Vagina (tissue), 2 donors: ENCODE measurements around the gene DMD. TPM values are rescaled to one million over a fixed set of nuclear protein-coding genes. Genes with fewer than 3 reads are reported as not detected.
"Not testable (repeated sequence)": the region's sequence is repeated elsewhere in the genome, so short reads cannot be mapped to it uniquely, and the experiment has no call there.

ENCODE experiments used
- DNase-seq, 2 donors: peaks; one replicate each; pipeline ENCODE4 v3.0.0-alpha.2; 2017; ENCODE audit errors: extremely low spot score in 2 of 2
- H3K27ac ChIP-seq: fragments of 200-600 bp; sonication (generic); one replicate; pipeline ENCODE4 v1.5.1; 2019
- H3K27me3 ChIP-seq: fragments of 200-600 bp; sonication (generic); one replicate; pipeline ENCODE4 v1.5.1; 2019
- H3K36me3 ChIP-seq, 2 donors: fragments of 200-600 bp; sonication (generic); one replicate each; pipeline ENCODE4 v1.5.1; 2017 to 2019
- H3K4me1 ChIP-seq: fragments of 200-600 bp; sonication (generic); one replicate; pipeline ENCODE4 v1.5.1; 2019
- H3K4me3 ChIP-seq, 2 donors: fragments of 200-600 bp; sonication (generic); 1 replicate in 1 of 2; 2 replicates in 1 of 2; pipeline ENCODE4 v1.5.1; 2016 to 2019
- H3K9me3 ChIP-seq: fragments of 200-600 bp; sonication (generic); one replicate; pipeline ENCODE4 v1.5.1; 2019
- CTCF ChIP-seq, 3 experiments: fragments of 450-650 bp in 2 of 3; fragments of 200-600 bp in 1 of 3; sonication (generic) in 1 of 3; IDR thresholded peaks; one replicate each; pipeline ENCODE4 v1.5.1; 2017 to 2019; ENCODE audit warnings: antibody characterized with exemption in 3 of 3, mild to moderate bottlenecking in 2 of 3, moderate library complexity in 2 of 3
- POLR2A ChIP-seq, 2 donors: fragments of 450-650 bp; IDR thresholded peaks; one replicate each; pipeline ENCODE4 v1.6.1; 2017; ENCODE audit warnings: antibody characterized with exemption in 2 of 2, mild to moderate bottlenecking in 2 of 2, moderate library complexity in 2 of 2
- POLR2AphosphoS5 ChIP-seq, 2 donors: sonication (generic); formaldehyde crosslinking; IDR thresholded peaks; one replicate each; pipeline ENCODE4 v1.9.0; 2017; ENCODE audit warnings: antibody characterized with exemption in 2 of 2, mild to moderate bottlenecking in 2 of 2, low read depth in 1 of 2; ENCODE audit not compliant: insufficient read depth in 1 of 2
- intact Hi-C: fragments of 100-400 bp; cut with DNase I; formaldehyde crosslinking; loops from one replicate; pipeline ENCODE4 v1.15.1; 2023
- total RNA-seq: library from RNA; depleted of rRNA; stranded (reverse); fragments of >200 nt; gene quantifications from one replicate; pipeline ENCODE4 v1.2.3, GENCODE V29; 2016

DMD gene
- total RNA-seq, 1 donor from 2014 or later: 25.8 TPM

- Histone ChIP-seq H3K27me3 (no peaks in the 10 kb centered on the region), H3K36me3 (no peaks in the 10 kb centered on the region), H3K4me1 (no peaks in the 10 kb centered on the region), H3K9me3 (no peaks in the 10 kb centered on the region), H3K4me3 (no peak overlapping the region), H3K27ac (no peak overlapping the region)
- no peak for DNase-seq
- TF ChIP-seq POLR2AphosphoS5 (IDR thresholded peaks at IDR 0.05; ENCODE audit: insufficient read depth in 1 of 2, low read depth in 1 of 2): no peak
- TF ChIP-seq CTCF (IDR thresholded peaks at IDR 0.05): no peak
- intact Hi-C loops: no loop called here
Measured at GRCh38 chrX:31471229-31471628, 1740.1 kb downstream of the DMD start.

GRCh38 chrX:31470753-31471152 is 1740.6 kb downstream of the DMD start:
- H3K4me1 ChIP-seq, H3K36me3 ChIP-seq, H3K9me3 ChIP-seq, H3K27ac ChIP-seq, H3K4me3 ChIP-seq, DNase-seq, intact Hi-C loops, H3K27me3 ChIP-seq: not testable (repeated sequence)

- TF ChIP-seq CTCF (IDR thresholded peaks at IDR 0.05): no peak
- TF ChIP-seq POLR2AphosphoS5 (IDR thresholded peaks at IDR 0.05; ENCODE audit: insufficient read depth in 1 of 2, low read depth in 1 of 2): no peak
- no peak for TF ChIP-seq POLR2A (IDR thresholded peaks at IDR 0.05)
- intact Hi-C loops: no loop called here
- H3K4me1 ChIP-seq: no peaks in the 10 kb centered on the region
Measured at GRCh38 chrX:31464306-31464915, 1746.9 kb downstream of the DMD start.

GRCh38 chrX:31461266-31461665 is 1750.1 kb downstream of the DMD start:
- intact Hi-C loops: no loop called here
- H3K4me3 ChIP-seq: no peak overlapping the region
- H3K9me3 ChIP-seq: no peaks in the 10 kb centered on the region
- no peaks in the 10 kb centered on the region for H3K27me3 ChIP-seq
- H3K36me3 ChIP-seq: no peaks in the 10 kb centered on the region
- H3K27ac ChIP-seq: no peak overlapping the region
- H3K4me1 ChIP-seq: no peaks in the 10 kb centered on the region
- DNase-seq: no peak
- TF ChIP-seq POLR2AphosphoS5 (IDR thresholded peaks at IDR 0.05; ENCODE audit: insufficient read depth in 1 of 2, low read depth in 1 of 2): no peak
- no peak for TF ChIP-seq POLR2A (IDR thresholded peaks at IDR 0.05)

More at GRCh38 chrX:31464306-31464915, 1746.9 kb downstream of the DMD start:
- H3K4me3 ChIP-seq: no peak overlapping the region
- H3K9me3 ChIP-seq: no peaks in the 10 kb centered on the region
- no peaks in the 10 kb centered on the region for H3K36me3 ChIP-seq
- DNase-seq: no peak
- no peaks in the 10 kb centered on the region for H3K27me3 ChIP-seq
- no peak overlapping the region for H3K27ac ChIP-seq

- H3K9me3 ChIP-seq: no peaks in the 10 kb centered on the region
- intact Hi-C loops: no loop called here
- H3K27ac ChIP-seq: no peak overlapping the region
- no peak for DNase-seq
- no peaks in the 10 kb centered on the region for H3K36me3 ChIP-seq
- H3K4me3 ChIP-seq: no peak overlapping the region
- no peaks in the 10 kb centered on the region for H3K4me1 ChIP-seq
- no peaks in the 10 kb centered on the region for H3K27me3 ChIP-seq
- TF ChIP-seq CTCF (IDR thresholded peaks at IDR 0.05) (no peak), POLR2AphosphoS5 (IDR thresholded peaks at IDR 0.05; ENCODE audit: insufficient read depth in 1 of 2, low read depth in 1 of 2) (no peak), POLR2A (IDR thresholded peaks at IDR 0.05) (no peak)
Measured at GRCh38 chrX:31459361-31459760, 1752.0 kb downstream of the DMD start.

GRCh38 chrX:31449965-31450364 is 1761.4 kb downstream of the DMD start:
- no peak overlapping the region for H3K27ac ChIP-seq
- no peak for DNase-seq
- H3K4me3 ChIP-seq: no peak overlapping the region
- no peak for TF ChIP-seq POLR2A (IDR thresholded peaks at IDR 0.05)
- H3K27me3 ChIP-seq: no peaks in the 10 kb centered on the region
- H3K9me3 ChIP-seq: no peaks in the 10 kb centered on the region
- H3K36me3 ChIP-seq: no peaks in the 10 kb centered on the region
- intact Hi-C loops: no loop called here
- no peaks in the 10 kb centered on the region for H3K4me1 ChIP-seq
